Lower lobe of right lung (tissue), 2 donors: ENCODE data around the gene FGF5. TPM values are rescaled to one million over a fixed set of nuclear protein-coding genes. Genes with fewer than 3 reads are reported as not detected.

Experiments used
- ATAC-seq, 2 donors: fragments of 200-7000 bp; cut with Tn5 transposase; one replicate each; pipeline ENCODE4 v1.9.1; 2020 to 2022; ENCODE audit warnings: mild to moderate bottlenecking in 2 of 2, moderate library complexity in 2 of 2
- DNase-seq: peaks from one replicate; pipeline ENCODE4 v3.0.0-alpha.2; 2020
- H3K27ac ChIP-seq: fragments of 200-600 bp; one replicate; pipeline ENCODE4 v1.8.0; 2022
- H3K27me3 ChIP-seq: fragments of 200-600 bp; one replicate; pipeline ENCODE4 v1.8.0; 2022; ENCODE audit warnings: low read depth
- H3K36me3 ChIP-seq: fragments of 200-600 bp; one replicate; pipeline ENCODE4 v1.8.0; 2022; ENCODE audit warnings: mild to moderate bottlenecking
- H3K4me1 ChIP-seq: fragments of 200-600 bp; one replicate; pipeline ENCODE4 v1.8.0; 2022
- H3K4me3 ChIP-seq: fragments of 200-600 bp; one replicate; pipeline ENCODE4 v1.8.0; 2022; ENCODE audit warnings: mild to moderate bottlenecking
- H3K9me3 ChIP-seq: fragments of 200-600 bp; one replicate; pipeline ENCODE4 v1.8.0; 2022
- CTCF ChIP-seq: fragments of 200-600 bp; IDR thresholded peaks from one replicate; pipeline ENCODE4 v1.8.0; 2022; ENCODE audit warnings: antibody characterized with exemption, mild to moderate bottlenecking
- intact Hi-C: fragments of 100-400 bp; cut with DNase I; formaldehyde crosslinking; loops from one replicate; pipeline ENCODE4 v1.11.0; 2022
- long read RNA-seq: library from polyadenylated mRNA; unstranded; transcript quantifications from one replicate; pipeline ENCODE4 v2.0.0, GENCODE V29; 2021
- total RNA-seq: library from RNA; stranded (reverse); fragmentation: NEBNext Ultra II Directional; extraction: Animal tissue kit (Norgen Biotek cat#: 25700); gene quantifications from one replicate; pipeline ENCODE4 v1.2.1, GENCODE V29; 2021
- donor health status: DM: no; HTN: yes; CAD: no; lungs with severe emphysema.

FGF5 gene, protein sequence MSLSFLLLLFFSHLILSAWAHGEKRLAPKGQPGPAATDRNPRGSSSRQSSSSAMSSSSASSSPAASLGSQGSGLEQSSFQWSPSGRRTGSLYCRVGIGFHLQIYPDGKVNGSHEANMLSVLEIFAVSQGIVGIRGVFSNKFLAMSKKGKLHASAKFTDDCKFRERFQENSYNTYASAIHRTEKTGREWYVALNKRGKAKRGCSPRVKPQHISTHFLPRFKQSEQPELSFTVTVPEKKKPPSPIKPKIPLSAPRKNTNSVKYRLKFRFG
- total RNA-seq, result not detected
- long read RNA-seq, result 0 reads

DNA sequence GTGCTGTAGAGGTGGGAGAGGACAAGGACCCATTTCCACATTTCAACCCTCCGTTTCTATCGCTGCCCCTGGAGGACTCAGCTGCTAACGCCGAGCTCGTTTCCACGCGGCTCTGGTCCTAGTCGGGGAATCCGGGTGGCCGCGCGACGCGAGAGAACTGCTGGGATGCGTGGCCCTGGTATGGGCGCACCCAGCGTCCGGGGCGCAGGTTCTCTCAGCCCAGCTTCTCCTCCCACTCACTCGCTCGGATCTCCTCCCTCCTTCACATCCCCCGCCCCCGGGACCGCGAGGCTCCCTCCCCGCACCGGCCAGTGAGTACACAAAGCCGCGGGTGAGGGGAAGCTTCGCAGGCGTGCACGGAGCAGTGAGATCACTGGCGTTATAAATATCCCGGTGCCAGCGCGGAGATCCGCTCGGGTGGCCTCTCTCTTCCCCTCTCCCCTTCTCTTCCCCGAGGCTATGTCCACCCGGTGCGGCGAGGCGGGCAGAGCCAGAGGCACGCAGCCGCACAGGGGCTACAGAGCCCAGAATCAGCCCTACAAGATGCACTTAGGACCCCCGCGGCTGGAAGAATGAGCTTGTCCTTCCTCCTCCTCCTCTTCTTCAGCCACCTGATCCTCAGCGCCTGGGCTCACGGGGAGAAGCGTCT is at the start of gene FGF5:
TSS of gene FGF5 (plus strand) at position 412 of the 649 bp plus-strand sequence. CDS start at position 573, 161 bp downstream.
- peaks cover 66% of the 10 kb centered on the region for H3K27me3 ChIP-seq

GRCh38 chr4:80219301-80220025 is 47.0 kb upstream of the FGF5 start:
- no peak for TF ChIP-seq CTCF
- DNase-seq, result no peak
- peaks cover 23% of the 10 kb centered on the region for H3K27me3 ChIP-seq
- H3K4me1 ChIP-seq, result no peaks in the 10 kb centered on the region
- no peak overlapping the region for H3K27ac ChIP-seq
- intact Hi-C loops, result loop anchor here (10.0 kb wide), 1 partner anchor 1265 kb away; no protein-coding TSS in a partner anchor
- no peaks in the 10 kb centered on the region for H3K36me3 ChIP-seq
- H3K9me3 ChIP-seq, result no peaks in the 10 kb centered on the region
- no peak for ATAC-seq
- H3K4me3 ChIP-seq, result no peak overlapping the region

More for the DNA sequence above, at the start of gene FGF5:
- TF ChIP-seq CTCF, result no peak
- DNase-seq (peak; percentile 51), ATAC-seq (peak; percentile 58 to 63)
- intact Hi-C loops, result no loop called here
- H3K9me3 ChIP-seq, result no peaks in the 10 kb centered on the region
- peak within 1 kb of the TSS; percentile 43 for H3K4me3 ChIP-seq
- H3K4me1 ChIP-seq, result peaks cover 20% of the 10 kb centered on the region
- no peaks in the 10 kb centered on the region for H3K36me3 ChIP-seq
- H3K27ac ChIP-seq, result no peak within 1 kb of the TSS

- no peaks in the 10 kb centered on the region for H3K9me3 ChIP-seq
- no peak for ATAC-seq
- H3K4me1 ChIP-seq, result no peaks in the 10 kb centered on the region
- no peak for DNase-seq
- no peak overlapping the region for H3K27ac ChIP-seq
- H3K36me3 ChIP-seq, result no peaks in the 10 kb centered on the region
- no peak overlapping the region for H3K4me3 ChIP-seq
- H3K27me3 ChIP-seq, result peaks cover 23% of the 10 kb centered on the region
- TF ChIP-seq CTCF, result no peak
- intact Hi-C loops, result loop anchor here (10.0 kb wide), 1 partner anchor 1266 kb away; no protein-coding TSS in a partner anchor
Measured at GRCh38 chr4:80220711-80221110, 45.8 kb upstream of the FGF5 start.

- TF ChIP-seq CTCF, result peak; percentile 27
- H3K4me1 ChIP-seq, result no peaks in the 10 kb centered on the region
- H3K9me3 ChIP-seq, result no peaks in the 10 kb centered on the region
- H3K27ac ChIP-seq, result no peak overlapping the region
- DNase-seq (no peak), ATAC-seq (no peak)
- peaks cover 19% of the 10 kb centered on the region for H3K27me3 ChIP-seq
- intact Hi-C loops, result loop anchor here (10.0 kb wide), 1 partner anchor 1266 kb away; no protein-coding TSS in a partner anchor
- H3K36me3 ChIP-seq, result no peaks in the 10 kb centered on the region
- H3K4me3 ChIP-seq, result no peak overlapping the region
Measured at GRCh38 chr4:80221161-80221560, 45.3 kb upstream of the FGF5 start.

DNA sequence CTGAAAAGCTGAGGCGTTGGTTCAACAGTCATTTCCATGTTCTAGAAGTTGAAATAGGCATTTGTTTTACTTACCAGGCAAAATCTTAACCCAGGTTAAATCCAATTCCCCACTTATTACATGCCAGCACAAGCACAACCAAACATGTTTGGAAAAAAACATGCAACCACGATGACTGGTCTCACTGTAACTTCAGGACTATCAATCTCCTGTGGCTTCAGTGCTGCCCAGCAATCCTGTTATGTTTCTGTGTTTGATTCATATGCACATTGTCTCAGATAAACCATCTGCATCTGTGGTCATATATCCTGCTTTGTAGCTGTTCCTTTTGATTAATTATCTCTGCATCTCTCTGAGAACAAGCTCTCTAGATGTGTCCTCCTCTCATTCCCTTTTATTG is 40.9 kb upstream of the FGF5 start:
- intact Hi-C loops, result loop anchor here (10.0 kb wide), 1 partner anchor 1271 kb away; no protein-coding TSS in a partner anchor
- Histone ChIP-seq H3K36me3 (no peaks in the 10 kb centered on the region), H3K9me3 (no peaks in the 10 kb centered on the region), H3K27ac (no peak overlapping the region), H3K4me1 (no peaks in the 10 kb centered on the region), H3K27me3 (peaks cover 12% of the 10 kb centered on the region), H3K4me3 (no peak overlapping the region)
- no peak for DNase-seq
- ATAC-seq, result no peak
- no peak for TF ChIP-seq CTCF
